ENCODE results near the gene NKAIN4. TPM values are rescaled to one million over a fixed set of nuclear protein-coding genes. Genes with fewer than 3 reads are reported as not detected.

The NKAIN4 gene
- total RNA-seq, 1 donor from 2014 or later, result not detected

DNA sequence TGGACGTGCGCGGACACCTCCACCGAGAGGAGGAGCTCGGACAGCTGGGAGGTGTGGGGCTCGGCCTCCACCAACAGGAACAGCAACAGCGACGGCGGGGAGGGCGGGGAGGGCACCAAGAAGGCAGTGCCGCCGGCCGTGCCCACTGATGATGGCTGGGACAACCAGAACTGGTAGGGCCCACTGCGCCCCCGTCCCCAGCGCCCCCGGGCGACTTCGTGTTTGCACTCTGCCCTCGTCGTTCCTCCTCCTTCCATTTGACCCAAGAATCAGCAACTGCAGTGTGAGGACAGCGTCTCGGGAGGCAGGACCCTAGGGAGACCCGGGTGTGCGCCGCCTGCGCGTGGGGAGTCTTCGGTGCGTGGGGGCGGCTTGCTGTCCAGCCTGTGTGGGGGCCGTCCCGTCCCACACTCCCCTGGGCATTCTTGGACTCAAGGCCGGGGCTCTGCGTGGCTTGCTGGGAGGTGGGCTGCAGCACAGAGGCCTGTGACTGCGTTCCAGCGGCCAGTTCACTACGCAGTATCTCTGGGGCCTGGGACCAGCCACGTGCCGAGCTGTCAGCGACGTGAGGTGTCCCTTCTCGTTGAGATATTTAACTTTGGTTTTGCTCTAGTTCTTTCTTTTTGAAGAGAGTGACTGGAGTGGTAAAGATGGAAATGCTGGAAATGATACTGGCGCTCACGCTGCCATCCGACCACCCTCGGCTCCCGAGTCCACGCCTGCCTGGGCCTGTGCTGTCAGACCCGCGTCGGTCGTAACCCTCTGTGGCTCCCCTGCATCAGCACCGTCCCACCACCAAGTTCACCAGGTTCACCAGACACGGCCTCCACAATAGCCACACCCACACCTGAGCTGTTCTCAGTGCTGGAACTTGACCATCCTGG, 33.7 kb upstream of the NKAIN4 start:
- H3K36me3 ChIP-seq, result peaks cover 27% of the 10 kb centered on the region
- no peaks in the 10 kb centered on the region for H3K9me3 ChIP-seq
- H3K27me3 ChIP-seq, result peaks cover 5% of the 10 kb centered on the region
- no peak overlapping the region for H3K4me3 ChIP-seq
- no peak for DNase-seq
- intact Hi-C loops (cut with DNase I), result no loop called here
- H3K4me1 ChIP-seq, result no peaks in the 10 kb centered on the region
- ATAC-seq, result no peak
- no peak overlapping the region for H3K27ac ChIP-seq
- TF ChIP-seq, protein P1, sequence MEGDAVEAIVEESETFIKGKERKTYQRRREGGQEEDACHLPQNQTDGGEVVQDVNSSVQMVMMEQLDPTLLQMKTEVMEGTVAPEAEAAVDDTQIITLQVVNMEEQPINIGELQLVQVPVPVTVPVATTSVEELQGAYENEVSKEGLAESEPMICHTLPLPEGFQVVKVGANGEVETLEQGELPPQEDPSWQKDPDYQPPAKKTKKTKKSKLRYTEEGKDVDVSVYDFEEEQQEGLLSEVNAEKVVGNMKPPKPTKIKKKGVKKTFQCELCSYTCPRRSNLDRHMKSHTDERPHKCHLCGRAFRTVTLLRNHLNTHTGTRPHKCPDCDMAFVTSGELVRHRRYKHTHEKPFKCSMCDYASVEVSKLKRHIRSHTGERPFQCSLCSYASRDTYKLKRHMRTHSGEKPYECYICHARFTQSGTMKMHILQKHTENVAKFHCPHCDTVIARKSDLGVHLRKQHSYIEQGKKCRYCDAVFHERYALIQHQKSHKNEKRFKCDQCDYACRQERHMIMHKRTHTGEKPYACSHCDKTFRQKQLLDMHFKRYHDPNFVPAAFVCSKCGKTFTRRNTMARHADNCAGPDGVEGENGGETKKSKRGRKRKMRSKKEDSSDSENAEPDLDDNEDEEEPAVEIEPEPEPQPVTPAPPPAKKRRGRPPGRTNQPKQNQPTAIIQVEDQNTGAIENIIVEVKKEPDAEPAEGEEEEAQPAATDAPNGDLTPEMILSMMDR (IDR thresholded peaks at IDR 0.05), result no peak

DNA sequence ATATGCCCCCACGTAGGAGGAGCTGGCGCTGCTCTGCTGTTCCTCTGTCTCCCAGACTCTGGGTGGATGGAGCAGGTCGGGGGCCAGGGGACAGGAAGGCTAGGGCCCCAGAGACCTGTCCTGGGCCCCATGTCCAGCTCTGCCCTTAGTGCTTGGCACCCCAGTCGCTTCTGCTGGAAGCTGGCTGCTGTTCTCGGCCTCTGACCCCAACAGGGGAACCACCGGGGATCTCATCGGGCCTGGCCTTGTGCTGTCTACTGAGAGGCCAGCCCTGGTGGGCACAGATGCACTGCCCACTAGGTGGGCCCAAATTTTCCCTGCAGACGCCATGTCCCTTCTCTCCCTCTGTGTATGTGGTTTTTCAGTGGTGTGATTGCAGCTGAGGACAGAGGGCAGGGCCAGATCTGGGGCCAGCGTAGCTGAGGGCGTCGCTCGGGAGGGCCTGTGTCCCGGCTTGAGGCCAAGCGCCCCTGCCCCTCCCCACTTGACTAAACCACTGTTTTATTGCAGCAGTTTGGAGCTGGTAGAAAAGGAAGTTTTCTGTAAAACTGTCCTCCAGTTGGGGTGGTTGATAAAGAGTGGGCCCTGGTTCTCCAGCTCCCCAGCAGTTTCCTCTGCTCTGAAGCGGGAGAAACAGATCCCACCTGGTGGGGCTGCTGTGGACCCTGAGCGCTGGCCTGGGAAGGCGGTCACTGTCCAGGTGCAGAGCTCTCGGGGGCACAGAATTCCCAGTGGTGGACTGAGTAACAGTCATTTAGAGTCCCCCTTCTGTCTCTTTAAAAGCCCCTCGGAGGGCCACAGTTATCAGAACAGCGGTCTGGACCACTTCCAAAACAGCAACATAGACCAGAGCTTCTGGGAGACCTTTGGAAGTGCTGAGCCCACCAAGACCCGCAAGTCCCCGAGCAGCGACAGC, 32.8 kb upstream of the NKAIN4 start:
- H3K27me3 ChIP-seq, result peaks cover 1% of the 10 kb centered on the region
- DNase-seq, result no peak
- TF ChIP-seq, protein P1 (IDR thresholded peaks at IDR 0.05), result no peak
- no peak overlapping the region for H3K27ac ChIP-seq
- peaks cover 36% of the 10 kb centered on the region for H3K36me3 ChIP-seq
- H3K9me3 ChIP-seq, result no peaks in the 10 kb centered on the region
- no peaks in the 10 kb centered on the region for H3K4me1 ChIP-seq
- intact Hi-C loops (cut with DNase I), result no loop called here
- no peak overlapping the region for H3K4me3 ChIP-seq
- no peak for ATAC-seq

DNA sequence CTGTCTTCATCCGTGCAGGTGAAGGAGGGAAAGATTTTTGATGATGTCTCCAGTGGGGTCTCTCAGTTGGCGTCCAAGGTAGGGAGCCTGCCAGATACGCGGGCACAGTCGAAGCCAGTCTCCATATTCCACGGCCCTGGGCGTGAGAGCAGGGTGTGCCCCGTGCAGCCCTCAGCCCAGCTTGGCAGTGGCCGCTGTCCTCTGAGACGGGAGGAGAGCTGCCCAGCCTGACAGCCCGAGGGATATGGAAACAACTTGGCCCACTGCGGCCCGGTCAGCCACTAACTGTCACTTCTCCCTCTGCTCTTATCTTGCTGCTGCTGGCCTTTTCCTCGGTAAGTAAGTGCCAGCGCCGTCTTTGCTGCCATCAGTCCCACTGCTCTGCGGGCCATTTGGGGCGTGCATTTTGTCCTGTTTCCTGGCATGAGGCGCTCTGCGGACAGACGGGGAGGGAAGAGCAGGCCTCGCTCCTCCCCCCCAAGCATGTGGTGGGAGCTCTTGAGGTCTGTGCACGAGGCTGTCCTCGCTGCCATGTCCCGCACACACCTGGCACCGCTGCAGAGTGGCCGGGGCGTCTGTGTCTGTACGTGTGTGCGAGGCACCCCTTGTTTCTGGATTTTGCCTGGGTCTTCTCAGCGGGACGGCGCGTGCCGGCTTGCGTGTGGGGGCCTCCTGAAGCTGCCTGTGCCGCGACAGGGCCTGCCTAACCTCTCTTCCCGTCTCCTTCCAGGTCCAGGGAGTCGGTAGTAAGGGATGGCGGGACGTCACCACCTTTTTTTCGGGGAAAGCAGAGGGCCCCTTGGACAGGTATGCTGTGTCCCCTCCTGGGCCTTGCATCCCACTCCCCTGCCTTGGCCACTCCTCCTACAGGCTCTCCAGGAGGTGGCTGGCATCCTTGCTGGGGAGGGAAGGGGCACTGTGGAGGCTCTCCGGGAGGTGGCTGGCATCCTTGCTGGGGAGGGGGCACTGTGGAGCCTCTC, 31.7 kb upstream of the NKAIN4 start:
- TF ChIP-seq, protein P1 (IDR thresholded peaks at IDR 0.05), result no peak
- no peaks in the 10 kb centered on the region for H3K4me1 ChIP-seq
- H3K4me3 ChIP-seq, result no peak overlapping the region
- no peak overlapping the region for H3K27ac ChIP-seq
- no peaks in the 10 kb centered on the region for H3K9me3 ChIP-seq
- no peak for ATAC-seq
- DNase-seq, result no peak
- no peaks in the 10 kb centered on the region for H3K27me3 ChIP-seq
- intact Hi-C loops (cut with DNase I), result no loop called here
- H3K36me3 ChIP-seq, result peaks cover 48% of the 10 kb centered on the region

DNA sequence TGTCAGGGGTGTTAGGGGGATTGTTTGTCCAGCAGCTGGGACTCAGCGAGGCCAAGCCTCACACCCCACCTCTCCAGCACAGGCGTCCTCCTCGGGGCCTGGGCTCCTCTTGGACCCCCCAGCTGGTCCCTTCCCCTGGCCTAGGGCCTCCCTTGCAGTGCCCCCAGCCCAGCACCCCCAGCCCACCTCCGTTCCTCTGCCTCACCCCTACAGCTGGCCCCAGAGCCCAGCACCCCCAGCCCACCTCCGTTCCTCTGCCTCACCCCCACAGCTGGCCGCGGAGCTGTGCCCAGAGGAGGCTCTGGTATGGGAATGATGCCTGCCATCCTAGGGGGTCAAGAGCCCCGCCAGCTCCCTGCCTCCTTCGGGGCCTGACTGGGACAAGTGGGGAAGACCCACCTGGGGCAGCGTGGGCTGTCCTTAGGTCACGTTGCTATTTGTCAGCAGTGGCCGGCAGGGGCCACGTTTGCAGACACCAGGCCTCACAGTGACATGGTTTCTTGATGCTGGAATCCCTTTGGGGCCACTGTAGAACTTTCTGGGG, 30.8 kb upstream of the NKAIN4 start:
- Histone ChIP-seq H3K27ac (no peak overlapping the region), H3K4me1 (no peaks in the 10 kb centered on the region), H3K4me3 (no peak overlapping the region), H3K36me3 (peaks cover 56% of the 10 kb centered on the region), H3K27me3 (no peaks in the 10 kb centered on the region), H3K9me3 (no peaks in the 10 kb centered on the region)
- no peak for ATAC-seq
- DNase-seq, result no peak
- intact Hi-C loops (cut with DNase I), result no loop called here
- TF ChIP-seq, protein P1 (IDR thresholded peaks at IDR 0.05), result no peak

DNA sequence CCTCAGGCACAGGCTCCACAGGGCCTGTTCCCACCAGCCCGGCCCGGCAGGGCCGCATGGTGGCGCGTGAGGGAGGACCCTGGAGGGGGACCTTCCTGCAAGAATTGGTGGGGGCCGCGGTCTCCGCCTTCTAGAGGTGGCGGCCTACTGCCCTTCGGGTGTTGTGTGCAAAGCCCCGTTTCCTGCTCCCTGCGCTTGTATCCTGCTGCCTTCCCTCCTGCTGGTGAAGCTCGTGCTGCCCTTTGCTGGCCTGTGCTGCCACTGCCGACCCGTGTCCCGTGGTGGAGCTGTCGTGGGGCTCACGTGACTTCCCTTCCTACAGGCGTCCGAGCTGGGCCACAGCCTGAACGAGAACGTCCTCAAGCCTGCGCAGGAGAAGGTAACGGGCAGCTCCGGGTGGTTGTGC, 30.3 kb upstream of the NKAIN4 start:
- TF ChIP-seq, protein P1 (IDR thresholded peaks at IDR 0.05), result no peak
- H3K4me1 ChIP-seq, result no peaks in the 10 kb centered on the region
- intact Hi-C loops (cut with DNase I), result no loop called here
- no peak overlapping the region for H3K4me3 ChIP-seq
- no peak for ATAC-seq
- no peak for DNase-seq
- no peaks in the 10 kb centered on the region for H3K9me3 ChIP-seq
- peaks cover 61% of the 10 kb centered on the region for H3K36me3 ChIP-seq
- no peak overlapping the region for H3K27ac ChIP-seq
- no peaks in the 10 kb centered on the region for H3K27me3 ChIP-seq
